Ovary (tissue), 9 donors: Measurements from ENCODE around the gene NELL1. TPM values are rescaled to one million over a fixed set of nuclear protein-coding genes. Genes with fewer than 3 reads are reported as not detected.

Experiments used
- DNase-seq, 5 donors: peaks; one replicate each; pipeline ENCODE4 v3.0.0-alpha.2; 2019 to 2020
- H3K27ac ChIP-seq, 2 donors: fragments of 200-600 bp; one replicate each; pipeline versions ENCODE4 v1.5.1 to v1.8.0; 2019 to 2022
- H3K27me3 ChIP-seq: fragments of 200-600 bp; one replicate; pipeline ENCODE4 v1.8.0; 2022
- H3K36me3 ChIP-seq: fragments of 200-600 bp; sonication (generic); one replicate; pipeline ENCODE4 v1.5.1; 2019
- H3K4me1 ChIP-seq: one replicate; pipeline ENCODE4 v1.8.1; 2013; ENCODE audit warnings: mild to moderate bottlenecking, moderate library complexity; ENCODE audit not compliant: insufficient read depth
- H3K4me3 ChIP-seq: fragments of 200-600 bp; sonication (generic); one replicate; pipeline ENCODE4 v1.5.1; 2017
- H3K9me3 ChIP-seq, 2 donors: fragments of 200-600 bp in 1 of 2; sonication (generic) in 1 of 2; one replicate each; pipeline versions ENCODE4 v1.5.1 to v1.8.1; 2013 to 2019; ENCODE audit warnings: mild to moderate bottlenecking in 1 of 2, moderate library complexity in 1 of 2
- CTCF ChIP-seq, 3 donors: fragments of 450-650 bp in 2 of 3; fragments of 200-600 bp in 1 of 3; IDR thresholded peaks; one replicate each; pipeline versions ENCODE4 v1.5.1 to v1.8.0; 2016 to 2022; ENCODE audit warnings: antibody characterized with exemption in 3 of 3, mild to moderate bottlenecking in 1 of 3
- EP300 ChIP-seq: sonication (generic); formaldehyde crosslinking; IDR thresholded peaks from one replicate; pipeline ENCODE4 v1.6.1; 2017; ENCODE audit warnings: antibody characterized with exemption
- POLR2A ChIP-seq: fragments of 450-650 bp; IDR thresholded peaks from one replicate; pipeline ENCODE4 v1.6.1; 2017; ENCODE audit warnings: antibody characterized with exemption, mild to moderate bottlenecking, moderate library complexity
- WGBS, 3 donors: extraction: QIAGEN DNeasy Blood & Tissue Kit in 1 of 3; methylation state at CpG; one replicate each; pipeline versions ENCODE4 v1.1.5 to v1.1.7; 2013 to 2017; 5-methylcytosine and 5-hydroxymethylcytosine counted together
- intact Hi-C, 4 donors: fragments of 100-400 bp; cut with DNase I; formaldehyde crosslinking; loops; one replicate each; pipeline versions ENCODE4 v1.11.0 to v1.15.1; 2022 to 2023
- polyA plus RNA-seq, 2 donors: library from polyadenylated mRNA; stranded (reverse); fragments of 200-250 nt in 1 of 2; fragments of 350-450 nt in 1 of 2; fragmentation: Illumina TruSeq in 1 of 2; extraction: RNeasy Lipid Tissue Mini Kit (QIAGEN cat#74804) in 1 of 2; gene quantifications; one replicate each; pipeline ENCODE4 v1.2.3, GENCODE V29; 2013 to 2014
- total RNA-seq, 7 donors: library from RNA; depleted of rRNA in 2 of 7; stranded (reverse); fragments of >200 nt in 2 of 7; fragmentation: NEBNext Ultra II Directional in 3 of 7; extraction: Animal tissue kit (Norgen Biotek cat#: 25700) in 3 of 7; gene quantifications; one replicate each; pipeline versions ENCODE4 v1.1.0 to v1.2.4, GENCODE V29; 2016 to 2023
- donor health status: DM: no; HTN: no; CAD: no; lungs with moderate emphysema.
- donor health status: DM: no; HTN: no; CAD: no.
- donor health status: Bipolar disorder and iron deficiency.
- donor health status: DM: yes; HTN: yes; CAD: no.
- donor health status: DM: no; HTN: no; CAD: no.
- donor health status: DM: yes; HTN: yes; CAD: no.

Gene NELL1
- total and polyA plus RNA-seq, 9 donors, result 0.21 to 0.43 (median 0.36) TPM; not detected in 5

- no peaks in the 10 kb centered on the region for H3K36me3 ChIP-seq
- no peak for DNase-seq
- no peaks in the 10 kb centered on the region for H3K4me1 ChIP-seq
- H3K27ac ChIP-seq, result no peak overlapping the region
- no peak overlapping the region for H3K4me3 ChIP-seq
- TF ChIP-seq EP300, result no peak
- no peak for TF ChIP-seq CTCF (IDR thresholded peaks at IDR 0.05)
- no peak for TF ChIP-seq POLR2A
- H3K9me3 ChIP-seq, result no peaks in the 10 kb centered on the region
- intact Hi-C loops, result no loop called here
- H3K27me3 ChIP-seq, result no peaks in the 10 kb centered on the region
- 59 to 92% (median 90%) methylated on average over 3 of the region's 3 CpGs for WGBS, 3 donors
These were observed 556.5 kb downstream of the NELL1 start for GRCh38 chr11:21225860-21226259.

- intact Hi-C loops, result no loop called here
- WGBS, 3 donors, result 89 to 93% (median 92%) methylated on average over 9 of the region's 9 CpGs
- DNase-seq, result no peak
These were observed 559.8 kb downstream of the NELL1 start for GRCh38 chr11:21229224-21229623.

GRCh38 chr11:21250196-21250595, 580.8 kb downstream of the NELL1 start:
- Histone ChIP-seq H3K36me3 (no peaks in the 10 kb centered on the region), H3K27ac (no peak overlapping the region), H3K4me1 (no peaks in the 10 kb centered on the region), H3K27me3 (no peaks in the 10 kb centered on the region), H3K9me3 (no peaks in the 10 kb centered on the region), H3K4me3 (no peak overlapping the region)
- DNase-seq, result no peak
- WGBS, 3 donors, result 20 to 33% (median 31%) methylated on average over 1 of the region's 1 CpG
- intact Hi-C loops, result no loop called here
- TF ChIP-seq EP300 (no peak), CTCF (IDR thresholded peaks at IDR 0.05) (no peak), POLR2A (no peak)

More at GRCh38 chr11:21229224-21229623, 559.8 kb downstream of the NELL1 start:
- no peak for TF ChIP-seq CTCF (IDR thresholded peaks at IDR 0.05)
- no peak for TF ChIP-seq POLR2A
- TF ChIP-seq EP300, result no peak
- no peaks in the 10 kb centered on the region for H3K4me1 ChIP-seq
- H3K9me3 ChIP-seq, result no peaks in the 10 kb centered on the region
- no peaks in the 10 kb centered on the region for H3K36me3 ChIP-seq
- no peak overlapping the region for H3K4me3 ChIP-seq
- H3K27ac ChIP-seq, result no peak overlapping the region
- H3K27me3 ChIP-seq, result no peaks in the 10 kb centered on the region

- Histone ChIP-seq H3K4me3 (no peak overlapping the region), H3K4me1 (no peaks in the 10 kb centered on the region), H3K36me3 (no peaks in the 10 kb centered on the region), H3K9me3 (no peaks in the 10 kb centered on the region), H3K27ac (no peak overlapping the region), H3K27me3 (no peaks in the 10 kb centered on the region)
- TF ChIP-seq POLR2A, result no peak
- no peak for TF ChIP-seq EP300
- no peak for TF ChIP-seq CTCF (IDR thresholded peaks at IDR 0.05)
- intact Hi-C loops, result no loop called here
- DNase-seq, result no peak
These were observed 584.7 kb downstream of the NELL1 start for GRCh38 chr11:21254055-21254454.

GRCh38 chr11:21254790-21255189, 585.4 kb downstream of the NELL1 start:
- Histone ChIP-seq H3K4me3 (no peak overlapping the region), H3K36me3 (no peaks in the 10 kb centered on the region), H3K9me3 (no peaks in the 10 kb centered on the region), H3K27ac (no peak overlapping the region), H3K27me3 (no peaks in the 10 kb centered on the region), H3K4me1 (no peaks in the 10 kb centered on the region)
- WGBS, 3 donors, result 56 to 62% (median 59%) methylated on average over 3 of the region's 3 CpGs
- intact Hi-C loops, result no loop called here
- no peak for TF ChIP-seq CTCF (IDR thresholded peaks at IDR 0.05)
- no peak for TF ChIP-seq EP300
- TF ChIP-seq POLR2A, result no peak
- DNase-seq, result no peak
